Skin of body (tissue), 2 donors: ENCODE data around the gene COG8. TPM values are rescaled to one million over a fixed set of nuclear protein-coding genes. Genes with fewer than 3 reads are reported as not detected.

Source experiments
- DNase-seq: peaks from one replicate; lab custom pipeline; 2025; lab: John Stamatoyannopoulos, UW
- total RNA-seq: library from RNA; depleted of rRNA; stranded (reverse); fragments of >200 nt; gene quantifications from one replicate; pipeline ENCODE4 v1.2.3, GENCODE V29; 2014

COG8 gene
- total RNA-seq, 1 donor from 2014 or later = 20.0 TPM

DNA sequence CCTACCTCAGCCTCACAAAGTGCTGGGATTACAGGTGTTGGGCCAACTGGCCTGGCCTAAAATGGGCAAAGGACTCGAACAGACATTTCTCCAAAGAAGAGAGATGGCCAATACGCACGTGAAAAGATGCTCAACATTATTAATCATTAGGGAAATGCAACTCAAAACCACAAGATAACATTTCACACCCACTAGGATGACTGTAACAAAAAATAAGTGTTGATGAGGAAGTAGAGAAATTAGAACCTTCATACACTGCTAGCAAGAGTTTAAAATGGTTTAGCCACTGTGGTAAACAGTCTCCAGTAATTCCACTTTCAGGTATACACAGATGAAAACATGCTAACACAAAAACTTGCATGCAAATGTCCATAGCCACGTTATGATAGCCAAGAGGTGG is 6.6 kb upstream of the COG8 start:
- no peak for DNase-seq

DNA sequence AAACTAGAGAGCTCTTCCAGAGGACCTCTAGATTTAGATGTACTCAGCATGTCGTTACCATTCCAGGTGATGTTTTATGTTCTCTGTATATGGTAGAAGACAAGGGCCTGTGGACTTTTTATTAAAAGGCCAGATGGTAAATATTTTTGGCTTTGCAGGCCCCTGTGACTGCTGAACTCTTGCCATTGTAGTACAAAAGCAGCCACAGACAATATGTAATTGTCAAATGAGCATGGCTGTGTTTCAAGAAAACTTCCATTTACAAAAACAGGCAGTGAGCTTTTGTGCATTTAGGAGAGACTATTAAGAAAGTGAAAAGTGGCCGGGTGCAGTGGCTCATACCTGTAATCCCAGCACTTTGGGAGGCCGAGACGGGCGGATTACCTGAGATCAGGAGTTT is 4.8 kb upstream of the COG8 start:
- no peak for DNase-seq

DNA sequence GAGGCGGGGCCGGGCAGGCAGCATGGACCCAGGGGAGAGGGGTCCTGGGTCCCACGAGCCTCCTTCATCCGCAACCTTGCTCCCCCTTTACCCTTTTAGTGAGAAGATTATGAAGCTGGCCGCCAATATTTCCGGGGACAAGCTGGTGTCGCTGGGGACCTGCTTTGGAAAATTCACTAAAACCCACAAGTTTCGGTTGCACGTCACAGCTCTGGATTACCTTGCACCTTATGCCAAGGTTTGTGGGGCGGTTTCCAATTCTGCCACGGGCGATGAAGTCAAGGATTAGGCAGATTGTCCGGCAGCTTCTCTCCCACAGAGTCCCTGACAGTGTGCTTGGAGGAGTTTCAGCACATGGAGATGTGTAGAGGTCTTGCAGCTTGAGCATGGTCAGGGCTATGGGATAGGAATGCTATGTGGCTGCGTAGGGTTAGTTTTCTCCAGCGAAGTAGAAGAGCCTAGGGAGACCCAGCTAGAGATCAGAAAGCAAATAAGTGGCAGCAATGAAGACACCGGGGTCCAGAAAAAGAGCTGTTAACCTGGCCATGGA is 806 bp upstream of the COG8 start:
- DNase-seq = no peak

DNA sequence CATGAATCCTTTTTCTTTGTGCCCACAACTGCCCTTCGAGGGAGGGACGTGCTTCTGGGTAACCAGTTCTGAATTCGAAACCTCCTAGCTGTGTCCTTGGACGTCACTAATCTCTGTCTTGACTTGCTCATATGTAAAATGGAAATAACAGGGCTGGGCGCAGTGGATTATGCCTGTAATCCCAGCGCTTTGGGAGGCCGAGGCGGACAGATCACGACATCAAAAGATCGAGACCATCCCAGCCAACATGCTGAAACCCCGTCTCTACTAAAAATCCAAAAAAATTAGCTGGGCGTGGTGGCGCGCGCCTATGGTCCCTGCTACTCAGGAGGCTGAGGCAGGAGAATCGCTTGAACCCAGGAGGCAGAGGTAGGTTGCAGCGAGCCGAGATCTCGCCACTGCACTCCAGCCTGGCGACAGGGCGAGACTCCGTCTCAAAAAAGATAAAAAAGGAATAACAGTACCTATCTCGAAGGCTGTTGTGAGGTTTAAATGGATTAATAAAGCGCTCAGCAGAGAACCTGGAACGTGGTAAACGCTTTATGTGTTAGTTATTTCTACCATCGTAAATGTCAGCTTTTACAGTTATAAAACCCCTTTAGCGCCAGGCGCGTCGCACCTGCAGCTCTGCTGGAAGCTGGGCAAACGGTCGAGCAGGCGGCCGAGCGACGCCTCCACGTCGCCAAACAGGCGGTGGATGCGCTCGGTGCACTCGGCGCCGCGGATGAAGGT is 641 bp downstream of the COG8 start:
- no peak for DNase-seq

DNA sequence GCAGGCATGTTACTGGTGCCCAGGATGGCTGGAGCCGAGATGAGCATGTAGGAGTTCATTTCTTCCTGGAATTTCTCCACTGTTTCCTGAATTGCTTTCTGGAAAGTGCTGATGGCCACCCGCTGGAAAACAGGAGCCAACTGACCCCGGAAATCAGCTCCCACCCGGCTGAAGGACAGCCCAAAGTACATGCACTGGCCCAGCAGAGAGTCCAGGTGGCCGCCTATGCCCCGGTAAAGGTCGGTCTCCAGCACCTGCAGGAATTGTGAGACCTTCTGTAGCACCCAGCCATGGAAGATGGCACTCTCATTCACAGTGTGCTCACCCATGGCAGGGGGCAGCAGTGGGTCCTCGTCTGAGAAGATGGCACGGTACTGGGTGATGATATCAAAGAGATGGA is 4.7 kb downstream of the COG8 start:
- no peak for DNase-seq

DNA sequence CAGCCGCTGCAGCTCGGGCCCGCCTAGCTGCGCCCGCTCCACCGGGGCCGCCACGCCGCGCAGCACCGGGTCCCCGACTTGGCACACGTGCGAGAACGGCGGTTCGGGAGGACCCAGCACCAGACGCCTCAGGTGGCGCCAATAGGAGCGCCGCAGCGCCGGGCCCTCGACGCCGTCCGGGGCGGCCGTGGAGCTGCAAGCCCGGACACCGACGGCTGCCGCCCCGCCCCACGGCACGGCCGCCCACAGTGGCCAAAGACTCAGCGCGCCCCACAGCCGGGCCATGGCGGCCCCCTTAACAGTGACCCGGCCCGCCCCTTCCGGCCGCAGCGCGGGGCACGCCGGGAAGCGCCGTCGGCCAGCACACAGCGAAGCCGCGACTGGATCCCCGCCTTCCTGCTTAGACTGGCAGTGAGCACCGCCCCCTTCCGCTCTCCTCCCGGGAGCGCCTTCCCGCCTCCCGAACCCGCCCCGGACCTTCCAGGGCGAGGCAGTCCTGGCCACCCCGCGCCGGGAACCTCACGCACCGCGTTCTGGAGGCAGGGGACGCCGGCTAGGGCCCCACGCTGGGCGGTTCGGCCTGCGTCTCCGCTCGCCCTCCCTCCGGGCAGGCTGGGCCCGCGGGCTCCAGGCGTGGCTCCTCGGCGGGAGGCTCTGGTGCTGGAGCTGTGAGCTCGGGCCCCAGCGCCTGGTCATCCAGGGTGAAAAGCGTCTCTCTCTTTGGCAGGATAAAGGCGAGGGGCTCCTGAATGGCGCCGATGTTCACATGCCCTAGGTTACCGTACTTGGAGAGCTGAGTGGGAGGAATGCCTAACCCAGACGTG is 8.9 kb downstream of the COG8 start, which contains the start of gene PDF:
PDF (minus strand) TSS at position 303 of the 824 bp plus-strand sequence; CDS start at position 285, 18 bp downstream.
- DNase-seq = peak; percentile 88

DNA sequence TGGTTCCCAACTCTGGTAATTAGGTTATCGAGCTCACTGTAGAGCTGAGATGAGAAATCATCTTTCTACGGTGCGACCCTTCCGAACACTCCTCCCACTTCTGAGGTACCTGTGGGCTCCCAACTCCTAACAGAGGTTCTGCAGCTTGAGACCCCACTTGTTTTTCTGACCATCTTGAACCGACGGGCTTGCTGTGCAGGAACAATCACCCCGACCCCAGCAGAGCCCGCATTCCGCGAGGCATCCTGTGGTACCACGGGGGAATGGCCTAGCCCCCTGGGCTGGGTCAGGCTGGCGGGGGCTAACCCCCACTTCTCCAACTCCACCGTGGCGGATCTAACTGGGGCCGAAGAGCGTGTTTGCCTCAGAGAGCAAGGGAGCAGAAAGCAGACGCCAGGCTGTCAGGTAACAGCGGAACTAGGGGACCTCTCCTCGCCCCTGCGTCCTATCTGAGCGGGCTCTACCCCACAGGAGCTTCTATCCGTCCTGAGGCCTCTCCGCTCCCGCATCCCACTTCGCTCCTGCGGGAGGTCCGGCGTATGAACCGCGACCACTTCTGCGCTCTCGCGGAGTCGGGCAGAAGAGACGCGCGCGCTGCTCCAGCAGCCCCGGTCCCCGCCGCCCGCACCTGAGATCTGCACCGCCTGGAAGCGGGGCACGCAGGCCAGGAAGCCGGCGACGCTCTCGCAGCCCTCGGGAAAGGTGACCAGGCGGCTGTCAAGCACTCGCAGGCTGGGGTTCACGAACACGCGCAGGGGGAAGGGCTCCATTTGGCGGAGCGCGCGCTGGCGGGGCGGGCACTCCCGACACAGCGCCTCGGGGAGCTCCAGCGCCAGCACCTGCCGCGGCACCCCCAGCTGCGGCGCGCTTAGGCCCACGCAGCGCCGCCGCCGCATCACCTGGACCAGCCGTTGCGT is 9.7 kb downstream of the COG8 start:
- DNase-seq = no peak

DNA sequence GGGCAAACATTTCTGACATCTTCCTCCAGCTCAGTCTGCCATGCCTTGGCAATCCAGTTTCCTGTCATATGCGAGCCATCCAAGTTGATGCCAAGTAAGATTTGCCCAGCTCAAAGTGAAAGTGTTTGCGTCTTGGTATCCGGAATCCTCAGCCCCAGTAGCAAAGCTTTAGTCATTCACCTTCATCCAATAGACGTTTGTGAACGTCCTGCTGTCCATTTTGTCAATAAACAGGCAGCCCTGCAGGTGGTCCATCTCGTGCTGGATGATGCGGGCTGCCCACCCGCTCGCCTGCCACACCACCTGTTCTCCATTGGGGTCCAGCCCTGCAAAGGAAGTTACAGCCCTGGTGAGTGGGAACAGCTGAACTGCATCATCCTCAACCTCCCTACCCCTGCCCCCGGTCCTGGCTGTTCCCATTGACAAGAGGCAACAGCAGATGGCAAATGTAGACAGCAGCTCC is 10.5 kb downstream of the COG8 start:
- DNase-seq = no peak

DNA sequence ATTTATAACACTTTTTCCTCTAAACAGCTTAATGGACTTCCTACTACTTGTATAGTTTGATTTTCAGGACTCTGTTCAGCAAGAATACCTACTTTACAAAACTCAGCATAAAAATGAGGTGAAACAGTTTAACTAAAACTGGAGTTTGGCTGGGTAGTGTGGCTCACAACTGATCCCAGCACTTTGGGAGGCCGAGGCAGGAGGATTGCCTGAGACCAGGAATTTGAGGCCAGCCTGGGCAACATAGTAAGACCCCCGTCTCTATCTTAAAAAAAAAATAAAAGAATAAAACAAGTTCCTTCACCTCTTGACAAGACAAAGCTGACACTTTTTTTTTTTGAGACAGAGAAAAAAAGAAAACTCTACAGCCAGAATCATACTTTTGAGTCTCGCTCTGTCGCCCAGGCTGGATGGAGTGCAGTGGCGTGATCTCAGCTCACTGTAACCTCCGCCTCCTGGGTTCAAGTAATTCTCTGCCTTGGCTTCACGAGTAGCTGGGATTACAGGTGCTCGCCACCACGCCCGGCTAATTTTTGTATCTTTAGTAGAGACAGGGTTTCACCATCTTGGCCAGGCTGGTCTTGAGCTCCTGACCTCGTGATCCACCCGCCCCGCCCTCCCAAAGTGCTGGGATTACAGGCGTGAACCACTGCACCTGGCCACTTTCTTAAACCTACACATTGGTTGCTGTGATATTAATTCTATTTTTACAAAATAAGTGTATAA is 11.6 kb downstream of the COG8 start:
- no peak for DNase-seq

DNA sequence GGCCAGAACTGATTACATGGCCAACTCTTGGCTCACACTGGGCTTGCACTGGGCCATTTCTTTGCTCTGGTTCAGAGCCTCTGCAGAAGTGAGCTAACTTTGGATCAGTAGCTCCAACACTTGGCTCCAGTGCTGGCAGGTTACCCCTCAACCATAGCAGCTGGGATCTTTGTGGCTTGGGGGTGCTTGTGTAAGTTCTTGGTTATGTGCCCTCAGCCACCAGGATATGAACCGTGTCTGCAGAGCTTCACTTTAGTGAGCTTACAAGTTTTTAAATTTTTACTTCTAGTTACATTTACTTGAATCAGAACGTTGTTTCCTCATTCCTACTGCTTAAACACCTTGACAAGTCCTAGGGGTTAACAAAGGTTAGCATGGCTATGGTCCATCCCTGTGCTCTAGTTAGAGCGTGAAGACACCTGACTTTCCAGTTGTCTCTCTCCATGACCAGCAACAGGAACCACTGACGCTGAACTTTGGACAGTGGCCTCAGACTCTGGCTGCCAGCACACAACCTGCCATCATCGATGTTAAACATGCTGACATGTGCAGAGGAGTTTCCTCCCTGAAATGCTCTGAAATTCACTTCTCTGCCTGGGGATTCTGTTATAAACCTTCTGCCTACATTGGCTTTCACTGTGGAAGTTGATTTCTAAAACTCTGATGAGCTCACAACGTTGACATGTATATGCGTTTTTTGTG is 13.0 kb downstream of the COG8 start:
- DNase-seq = no peak

DNA sequence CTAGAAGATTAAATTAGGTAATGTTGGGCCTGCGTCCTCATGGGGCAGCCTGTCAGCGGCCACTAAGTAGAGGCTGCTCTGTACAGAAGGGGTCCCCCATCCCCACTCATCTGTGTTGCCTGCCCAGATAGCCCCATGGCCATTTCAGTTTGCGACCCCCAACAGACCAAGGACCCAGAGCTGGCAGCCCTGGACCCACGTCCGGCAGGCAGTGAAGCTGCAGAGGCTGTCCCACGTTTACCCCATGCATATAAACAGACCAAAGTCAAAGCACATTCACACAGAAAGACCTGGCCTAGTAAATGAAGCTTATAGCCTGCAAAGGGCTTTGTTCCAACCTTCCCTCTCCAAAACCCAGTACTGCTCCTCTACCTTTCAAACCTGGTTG is 13.6 kb downstream of the COG8 start:
- DNase-seq = no peak

DNA sequence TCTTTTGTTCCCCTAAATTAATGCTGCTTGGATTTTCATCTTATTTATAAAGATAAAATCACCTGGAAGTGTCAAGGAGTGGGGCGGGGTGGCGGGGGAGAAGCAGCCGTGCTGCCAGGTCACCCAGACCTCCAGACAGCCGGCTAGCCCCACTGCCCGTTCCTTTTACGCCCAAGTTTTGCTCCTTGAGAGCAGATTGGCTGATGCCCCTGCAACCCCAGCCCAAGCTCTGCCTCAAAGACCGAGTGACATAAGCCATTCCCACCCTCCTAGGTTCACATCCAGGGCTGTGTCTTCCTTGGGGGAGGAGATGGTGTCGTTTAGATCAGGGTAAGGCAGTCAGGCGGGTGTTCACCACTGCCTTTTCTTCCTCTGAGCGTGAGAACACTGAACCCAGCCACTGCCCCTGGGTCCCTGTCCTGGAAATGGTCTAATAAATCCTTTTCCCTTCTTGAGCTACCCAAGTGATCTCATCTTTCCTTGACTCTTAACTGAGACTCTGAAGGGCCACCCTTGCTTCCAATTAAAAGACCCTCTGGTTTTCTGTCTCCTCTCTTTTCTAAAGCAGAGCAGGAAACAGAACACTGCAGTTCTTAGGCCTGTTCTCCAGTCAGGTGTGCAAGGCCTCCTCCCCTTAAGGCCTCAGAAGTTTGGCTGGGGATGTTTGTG is 14.6 kb downstream of the COG8 start:
- DNase-seq = no peak

DNA sequence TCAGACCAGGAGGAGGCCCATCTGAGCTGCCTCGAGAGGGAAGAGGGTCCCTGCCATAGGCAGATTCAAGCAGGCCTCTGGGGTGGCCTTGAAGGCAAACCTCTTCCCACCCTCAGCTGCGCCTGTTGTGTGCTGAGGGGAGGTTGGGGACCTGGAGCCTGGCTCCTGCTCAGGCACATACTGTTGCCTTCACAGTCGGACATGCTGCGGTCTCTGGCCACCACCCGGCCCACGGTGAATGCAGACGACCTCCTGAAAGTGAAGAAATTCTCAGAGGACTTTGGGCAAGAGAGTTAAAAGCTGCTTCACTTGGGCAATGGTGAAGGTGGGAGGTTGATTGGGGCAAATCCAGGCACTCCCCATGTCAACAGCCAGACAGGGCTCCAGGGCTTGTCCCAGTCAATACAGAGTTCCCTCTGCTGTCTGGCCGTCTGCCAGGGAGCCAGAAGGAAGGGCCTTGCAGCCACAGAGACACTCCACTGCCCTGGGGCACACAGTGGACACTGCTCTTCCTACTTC is 15.3 kb downstream of the COG8 start:
- no peak for DNase-seq

DNA sequence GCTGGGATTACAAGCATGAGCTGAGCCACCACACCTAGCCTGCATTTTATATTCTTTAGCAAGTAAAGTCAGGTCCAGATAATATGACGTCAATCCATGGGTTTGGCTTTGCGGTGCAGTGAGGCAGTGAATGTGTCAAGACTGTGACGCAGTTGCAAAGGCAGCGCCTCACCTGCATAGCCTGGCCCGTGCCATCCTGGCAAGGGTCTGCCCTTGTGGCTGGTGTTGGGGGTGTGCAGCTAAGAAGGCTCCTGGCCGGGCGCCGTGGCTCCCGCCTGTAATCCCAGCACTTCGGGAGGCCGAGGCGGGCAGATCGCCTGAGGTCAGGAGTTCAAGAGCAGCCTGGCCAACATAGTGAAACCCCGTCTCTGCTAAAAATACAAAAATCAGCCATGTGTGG is 15.9 kb downstream of the COG8 start:
- no peak for DNase-seq

DNA sequence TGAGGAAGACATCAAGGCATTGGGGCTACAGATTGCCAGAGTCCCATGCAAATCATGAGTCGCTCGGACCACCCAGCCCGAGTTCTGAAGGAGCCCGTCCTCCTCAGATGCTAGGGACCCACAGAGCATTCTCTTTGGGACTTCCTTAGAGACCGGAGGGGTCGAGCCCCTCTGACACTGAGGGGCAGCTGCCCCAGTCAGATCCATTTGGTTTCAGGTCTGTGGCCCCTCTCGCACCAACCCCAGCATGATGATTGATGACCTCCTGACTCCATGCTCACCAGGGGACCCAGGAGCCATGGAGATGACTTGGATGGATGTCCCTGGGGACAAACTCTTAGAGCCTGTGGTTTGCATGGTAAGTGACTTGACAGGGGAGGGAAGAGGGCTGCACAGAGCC is 17.0 kb downstream of the COG8 start:
- DNase-seq = no peak

DNA sequence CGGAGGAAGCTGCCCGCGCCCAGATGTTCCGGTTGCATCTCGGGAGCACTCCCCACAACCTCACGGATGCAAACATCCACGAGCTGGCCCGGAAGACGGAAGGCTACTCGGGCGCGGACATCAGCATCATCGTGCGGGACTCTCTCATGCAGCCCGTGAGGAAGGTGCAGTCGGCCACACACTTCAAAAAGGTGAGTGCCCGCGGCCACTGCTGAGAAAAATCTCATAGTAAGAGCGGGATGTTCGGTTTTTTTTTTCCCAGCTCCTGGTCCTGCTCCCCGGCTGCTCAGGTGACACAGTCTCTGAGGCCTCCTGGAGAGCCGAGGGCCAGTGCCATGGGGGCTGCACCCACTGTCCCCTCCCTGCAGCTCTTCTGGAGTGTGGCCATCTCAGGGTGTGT is 18.3 kb downstream of the COG8 start:
- DNase-seq = no peak

DNA sequence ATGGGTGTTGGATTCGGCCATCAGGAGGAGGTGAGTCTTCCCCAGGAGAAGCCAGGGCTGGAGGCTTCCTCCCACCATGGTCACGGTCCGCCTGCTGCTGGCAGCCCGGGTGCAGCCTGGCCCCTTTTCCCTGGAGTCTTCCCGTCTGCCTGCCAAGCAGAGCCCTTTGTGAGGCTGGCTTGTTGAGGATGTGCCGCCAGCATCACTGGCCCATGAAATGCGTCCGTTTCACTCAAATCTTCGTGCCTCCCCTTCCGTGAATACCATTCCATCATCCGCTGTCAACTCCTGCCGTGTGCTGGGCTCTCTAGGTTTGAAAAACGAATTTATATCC is 18.7 kb downstream of the COG8 start:
- no peak for DNase-seq

DNA sequence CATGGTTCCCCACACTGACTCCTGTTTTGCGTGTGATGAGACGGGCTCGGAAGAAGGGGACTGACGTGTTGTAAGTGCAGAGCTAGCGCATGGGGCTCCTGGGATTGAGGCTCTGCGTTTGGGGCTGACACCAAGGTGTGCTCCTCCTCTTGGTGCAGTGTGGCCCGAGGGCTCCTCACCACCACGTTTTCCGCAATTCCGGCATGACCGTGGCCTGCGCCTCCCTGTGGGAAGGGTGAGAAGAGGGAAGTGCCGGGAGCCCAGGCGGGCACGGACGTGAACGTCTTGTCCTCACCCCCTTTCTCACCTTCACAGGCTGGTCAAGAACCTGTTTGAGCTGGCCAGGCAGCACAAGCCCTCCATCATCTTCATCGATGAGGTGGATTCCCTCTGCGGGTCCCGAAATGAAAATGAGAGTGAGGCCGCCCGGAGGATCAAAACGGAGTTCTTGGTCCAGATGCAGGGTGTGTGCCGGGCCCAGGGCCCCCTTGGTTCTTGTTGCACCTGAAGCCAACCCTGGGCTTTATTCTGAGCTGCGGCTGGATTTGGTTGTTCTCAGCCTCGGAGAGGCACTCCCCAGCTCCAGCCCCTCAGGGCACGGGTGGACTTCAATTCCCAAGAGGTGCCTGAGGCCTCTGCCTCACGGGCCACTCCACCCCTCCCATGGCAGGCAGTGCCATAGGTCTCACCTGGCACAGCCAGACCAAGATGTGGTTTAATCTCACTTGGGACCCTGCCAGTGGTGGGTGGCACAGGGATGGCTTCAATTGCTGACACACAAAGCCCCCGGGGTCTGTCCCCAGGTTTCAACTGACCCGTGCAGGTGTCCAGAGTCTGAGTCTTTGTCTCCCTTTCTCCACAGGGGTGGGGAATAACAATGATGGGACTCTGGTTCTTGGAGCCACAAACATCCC is 19.3 kb downstream of the COG8 start:
- DNase-seq = no peak
